ENCODE measurements around the gene CLCN5.

- TF ChIP-seq CTCF (IDR thresholded peaks at IDR 0.05) (no peak), POLR2AphosphoS5 (IDR thresholded peaks at IDR 0.05; ENCODE audit: insufficient read depth in 1 of 2, low read depth in 1 of 2) (no peak), POLR2A (IDR thresholded peaks at IDR 0.05) (no peak)
Observed at GRCh38 chrX:50108264-50108663, 185.9 kb downstream of the CLCN5 start.
